Prostate gland (tissue), 2 donors: ENCODE measurements around the gene GDNF. TPM values are rescaled to one million over a fixed set of nuclear protein-coding genes. Genes with fewer than 3 reads are reported as not detected.

ENCODE experiments used
- DNase-seq: peaks from one replicate; pipeline ENCODE4 v3.0.0-alpha.2; 2019; ENCODE audit warnings: low spot score
- H3K27ac ChIP-seq, 2 donors: fragments of 200-600 bp; sonication (generic); 2 replicates each; pipeline ENCODE4 v1.5.1; 2017 to 2019
- H3K27me3 ChIP-seq: fragments of 200-600 bp; sonication (generic); replicated peaks from 2 replicates; pipeline ENCODE4 v1.5.1; 2019; ENCODE audit not compliant: insufficient read depth
- H3K36me3 ChIP-seq, 2 donors: fragments of 200-600 bp; sonication (generic); 1 replicate in 1 of 2; 2 replicates in 1 of 2; pipeline versions ENCODE4 v1.5.1 to v1.8.1; 2017 to 2019
- H3K4me1 ChIP-seq: fragments of 200-600 bp; sonication (generic); replicated peaks from 2 replicates; pipeline ENCODE4 v1.5.1; 2019
- H3K4me3 ChIP-seq, 2 donors: fragments of 200-600 bp; sonication (generic); 2 replicates each; pipeline ENCODE4 v1.5.1; 2017 to 2019
- H3K9me3 ChIP-seq: fragments of 200-600 bp; sonication (generic); 2 replicates; pipeline ENCODE4 v1.5.1; 2017
- CTCF ChIP-seq, 4 experiments: fragments of 200-600 bp in 2 of 4; fragments of 450-650 bp in 2 of 4; sonication (generic) in 2 of 4; IDR thresholded peaks; 1 replicate in 3 of 4; 2 replicates in 1 of 4; pipeline ENCODE4 v1.5.1; 2016 to 2019; ENCODE audit warnings: antibody characterized with exemption in 4 of 4, mild to moderate bottlenecking in 2 of 4, moderate library complexity in 2 of 4
- POLR2A ChIP-seq: fragments of 450-650 bp; IDR thresholded peaks from one replicate; pipeline ENCODE4 v1.6.1; 2016; ENCODE audit warnings: antibody characterized with exemption, mild to moderate bottlenecking
- POLR2AphosphoS5 ChIP-seq: sonication (generic); formaldehyde crosslinking; IDR thresholded peaks from one replicate; pipeline ENCODE4 v1.6.1; 2017; ENCODE audit warnings: antibody characterized with exemption
- WGBS: methylation state at CpG from one replicate; pipeline ENCODE4 v1.1.5; 2018; 5-methylcytosine and 5-hydroxymethylcytosine counted together
- intact Hi-C: fragments of 100-400 bp; cut with DNase I; formaldehyde crosslinking; loops from one replicate; pipeline ENCODE4 v1.14.2; 2022
- total RNA-seq, 2 donors: library from RNA; depleted of rRNA; stranded (reverse); fragments of >200 nt; gene quantifications; one replicate each; pipeline ENCODE4 v1.1.0, GENCODE V29; 2016

GDNF gene
- total RNA-seq, 2 donors from 2014 or later: 0.18 to 1.3 TPM

DNA sequence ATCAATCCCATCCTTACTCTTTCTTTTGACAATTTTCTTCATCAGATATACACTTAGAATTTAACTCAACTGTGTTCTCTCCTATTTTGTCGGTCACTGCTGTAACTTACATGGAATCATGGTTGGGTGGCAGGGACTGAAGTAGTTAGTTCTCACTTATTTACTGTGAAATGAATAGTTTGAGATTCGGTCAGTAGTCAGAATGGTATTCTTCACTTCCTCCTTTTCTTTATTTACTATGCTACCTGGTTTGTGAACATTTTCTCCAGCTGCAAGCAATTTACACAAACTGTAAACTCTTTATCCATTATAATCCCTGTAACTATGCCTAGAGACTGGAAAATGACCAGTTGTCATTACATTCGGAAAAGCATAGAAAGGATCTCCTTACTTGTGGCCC is 41.5 kb upstream of the GDNF start:
- Histone ChIP-seq H3K27ac (no peak overlapping the region), H3K9me3 (no peaks in the 10 kb centered on the region), H3K36me3 (no peaks in the 10 kb centered on the region), H3K4me3 (no peak overlapping the region), H3K4me1 (no peaks in the 10 kb centered on the region), H3K27me3 (no peaks in the 10 kb centered on the region)
- no peak for DNase-seq
- TF ChIP-seq CTCF (IDR thresholded peaks at IDR 0.05) (no peak), POLR2A (no peak), POLR2AphosphoS5 (no peak)
- 89% methylated on average over 3 of the region's 3 CpGs for WGBS
- intact Hi-C loops: no loop called here

- intact Hi-C loops: no loop called here
- no peak for TF ChIP-seq POLR2AphosphoS5
- TF ChIP-seq POLR2A: no peak
- TF ChIP-seq CTCF (IDR thresholded peaks at IDR 0.05): no peak
- Histone ChIP-seq H3K27me3 (no peaks in the 10 kb centered on the region), H3K27ac (no peak overlapping the region), H3K4me3 (no peak overlapping the region), H3K4me1 (no peaks in the 10 kb centered on the region), H3K9me3 (no peaks in the 10 kb centered on the region), H3K36me3 (no peaks in the 10 kb centered on the region)
- 84% methylated on average over 3 of the region's 3 CpGs for WGBS
- no peak for DNase-seq
These were observed 37.1 kb upstream of the GDNF start for GRCh38 chr5:37876943-37877342.

- TF ChIP-seq POLR2A (no peak), POLR2AphosphoS5 (no peak), CTCF (IDR thresholded peaks at IDR 0.05) (no peak)
- no peaks in the 10 kb centered on the region for H3K4me1 ChIP-seq
- H3K27ac ChIP-seq: no peak overlapping the region
- H3K36me3 ChIP-seq: no peaks in the 10 kb centered on the region
- WGBS: 95% methylated on average over 1 of the region's 1 CpG
- no peak for DNase-seq
- intact Hi-C loops: no loop called here
- no peak overlapping the region for H3K4me3 ChIP-seq
- H3K9me3 ChIP-seq: no peaks in the 10 kb centered on the region
- no peaks in the 10 kb centered on the region for H3K27me3 ChIP-seq
These were observed 36.4 kb upstream of the GDNF start for GRCh38 chr5:37876245-37876644.

GRCh38 chr5:37875051-37875787 is 35.4 kb upstream of the GDNF start:
- no peak overlapping the region for H3K4me3 ChIP-seq
- H3K27ac ChIP-seq: no peak overlapping the region
- no peaks in the 10 kb centered on the region for H3K4me1 ChIP-seq
- no peaks in the 10 kb centered on the region for H3K27me3 ChIP-seq
- intact Hi-C loops: no loop called here
- 94% methylated on average over 6 of the region's 6 CpGs for WGBS
- DNase-seq: no peak
- no peak for TF ChIP-seq POLR2A
- no peak for TF ChIP-seq CTCF (IDR thresholded peaks at IDR 0.05)
- TF ChIP-seq POLR2AphosphoS5: no peak
- H3K9me3 ChIP-seq: no peaks in the 10 kb centered on the region
- H3K36me3 ChIP-seq: no peaks in the 10 kb centered on the region

- H3K27me3 ChIP-seq: no peaks in the 10 kb centered on the region
- no peak for DNase-seq
- H3K36me3 ChIP-seq: no peaks in the 10 kb centered on the region
- H3K4me3 ChIP-seq: no peak overlapping the region
- H3K9me3 ChIP-seq: no peaks in the 10 kb centered on the region
- WGBS: 92% methylated on average over 7 of the region's 7 CpGs
- no peaks in the 10 kb centered on the region for H3K4me1 ChIP-seq
- intact Hi-C loops: no loop called here
- no peak for TF ChIP-seq POLR2AphosphoS5
- TF ChIP-seq POLR2A: no peak
- H3K27ac ChIP-seq: no peak overlapping the region
These were observed 34.1 kb upstream of the GDNF start for GRCh38 chr5:37873988-37874387.
